ENCODE measurements around the gene PTPRJ. TPM values are rescaled to one million over a fixed set of nuclear protein-coding genes. Genes with fewer than 3 reads are reported as not detected.
A peak's percentile ranks its signal among the peaks of the same experiment; 100 is the strongest.

Gene PTPRJ
- polyA plus RNA-seq, 3 donors: 10.0 to 36.4 (median 14.6) TPM

GRCh38 chr11:48025984-48026340, 45.6 kb downstream of the PTPRJ start:
- Histone ChIP-seq H3K9ac (ENCODE audit: insufficient read depth, low read length, poor library complexity, severe bottlenecking) (no peak overlapping the region), H3K4me2 (replicated peaks; ENCODE audit: extremely low read depth, low read length, poor library complexity, severe bottlenecking) (peak overlapping the region; percentile 5), H3K27ac (ENCODE audit: low read depth in 1 of 2, low read length in 2 of 2) (peak overlapping the region; percentile 57 to 67), H4K20me1 (ENCODE audit: insufficient read depth, low read length) (peaks cover 27% of the 10 kb centered on the region), H3K4me1 (ENCODE audit: control insufficient read depth in 1 of 2, insufficient read depth in 2 of 2, low read length in 2 of 2) (peaks cover 85 to 92% of the 10 kb centered on the region in 2 donors), H3K4me3 (replicated peaks in 1 of 3; ENCODE audit: low read depth in 2 of 3, low read length in 3 of 3) (no peak overlapping the region), H3K36me3 (replicated peaks in 1 of 2; ENCODE audit: control insufficient read depth in 1 of 2, insufficient read depth in 2 of 2, low read length in 2 of 2) (peaks cover 0 to 10% of the 10 kb centered on the region in 2 donors), H2AFZ (ENCODE audit: insufficient read depth, low read depth, low read length, poor library complexity, severe bottlenecking) (no peak overlapping the region), H3K79me2 (ENCODE audit: insufficient read depth, low read length) (peaks cover 100% of the 10 kb centered on the region), H3K9me3 (replicated peaks in 1 of 2; ENCODE audit: control insufficient read depth in 1 of 2, insufficient read depth in 1 of 2, low read length in 2 of 2) (no peaks in the 10 kb centered on the region), H3K27me3 (ENCODE audit: control insufficient read depth in 2 of 2, insufficient read depth in 2 of 2, low read length in 2 of 2) (no peaks in the 10 kb centered on the region)
- H3K9me3 Mint-ChIP-seq: peaks cover 0 to 2% (median 0%) of the 10 kb centered on the region in 7 donors
- WGBS (ENCODE audit: insufficient coverage): 0% methylated on average over 1 of the region's 3 CpGs
- TF ChIP-seq CTCF (IDR thresholded peaks at IDR 0.05): no peak
- peaks cover 86% of the 10 kb centered on the region for H3K4me1 Mint-ChIP-seq
- no peak overlapping the region for H3K4me3 Mint-ChIP-seq
- H3K27ac Mint-ChIP-seq: peak overlapping the region; percentile 77 to 91 (median 88)
- H3K27me3 Mint-ChIP-seq (ENCODE audit: low read depth in 3 of 3): peaks cover 0 to 2% (median 0%) of the 10 kb centered on the region in 3 donors
- peaks cover 31 to 33% of the 10 kb centered on the region in 2 donors for H3K36me3 Mint-ChIP-seq
- intact Hi-C loops (cut with micrococcal nuclease): no loop called here
- peak in 2 of 3 donors; percentile 59 to 74 for DNase-seq

- 27% methylated on average over 3 of the region's 6 CpGs for WGBS (ENCODE audit: insufficient coverage)
- no peaks in the 10 kb centered on the region for H3K27me3 ChIP-seq (ENCODE audit: control insufficient read depth in 2 of 2, insufficient read depth in 2 of 2, low read length in 2 of 2)
- peak in 2 of 3 donors; percentile 67 to 70 for DNase-seq
- H2AFZ ChIP-seq (ENCODE audit: insufficient read depth, low read depth, low read length, poor library complexity, severe bottlenecking): no peak overlapping the region
- H3K27ac ChIP-seq (ENCODE audit: low read depth in 1 of 2, low read length in 2 of 2): peak overlapping the region; percentile 41 to 75
- Mint-ChIP-seq H3K36me3 (peaks cover 29 to 37% of the 10 kb centered on the region in 2 donors), H3K27me3 (ENCODE audit: low read depth in 3 of 3) (peaks cover 0 to 2% (median 0%) of the 10 kb centered on the region in 3 donors), H3K9me3 (no peaks in the 10 kb centered on the region), H3K27ac (peak overlapping the region; percentile 77 to 97 (median 87)), H3K4me3 (peak overlapping the region; percentile 16 to 60), H3K4me1 (peaks cover 93% of the 10 kb centered on the region)
- intact Hi-C loops (cut with micrococcal nuclease): no loop called here
- H3K4me3 ChIP-seq (replicated peaks in 1 of 3; ENCODE audit: low read depth in 2 of 3, low read length in 3 of 3): peak overlapping the region in 1 of 3 experiments; percentile 36
- peaks cover 93% of the 10 kb centered on the region for H3K79me2 ChIP-seq (ENCODE audit: insufficient read depth, low read length)
- peaks cover 43% of the 10 kb centered on the region for H4K20me1 ChIP-seq (ENCODE audit: insufficient read depth, low read length)
- H3K4me1 ChIP-seq (ENCODE audit: control insufficient read depth in 1 of 2, insufficient read depth in 2 of 2, low read length in 2 of 2): peaks cover 92 to 98% of the 10 kb centered on the region in 2 donors
- H3K9ac ChIP-seq (ENCODE audit: insufficient read depth, low read length, poor library complexity, severe bottlenecking): peak overlapping the region; percentile 11
- H3K9me3 ChIP-seq (replicated peaks in 1 of 2; ENCODE audit: control insufficient read depth in 1 of 2, insufficient read depth in 1 of 2, low read length in 2 of 2): no peaks in the 10 kb centered on the region
- no peak for TF ChIP-seq CTCF (IDR thresholded peaks at IDR 0.05)
- H3K36me3 ChIP-seq (replicated peaks in 1 of 2; ENCODE audit: control insufficient read depth in 1 of 2, insufficient read depth in 2 of 2, low read length in 2 of 2): peaks cover 0 to 8% of the 10 kb centered on the region in 2 donors
- H3K4me2 ChIP-seq (replicated peaks; ENCODE audit: extremely low read depth, low read length, poor library complexity, severe bottlenecking): peak overlapping the region; percentile 63
Measured at GRCh38 chr11:48028914-48029680, 48.7 kb downstream of the PTPRJ start.
